Gastroesophageal sphincter (tissue), 3 donors: ENCODE results near the gene DGAT2.

ENCODE experiments used
- CTCF ChIP-seq, 4 experiments: fragments of 200-600 bp in 2 of 4; fragments of 450-650 bp in 2 of 4; sonication (generic) in 1 of 4; IDR thresholded peaks; one replicate each; pipeline ENCODE4 v1.5.1; 2017 to 2019; ENCODE audit warnings: antibody characterized with exemption in 4 of 4, mild to moderate bottlenecking in 2 of 4, moderate library complexity in 2 of 4
- POLR2A ChIP-seq, 2 donors: fragments of 450-650 bp; IDR thresholded peaks; one replicate each; pipeline ENCODE4 v1.6.1; 2017; ENCODE audit warnings: antibody characterized with exemption in 2 of 2, mild to moderate bottlenecking in 2 of 2, moderate library complexity in 1 of 2

GRCh38 chr11:75836417-75836816, 67.8 kb downstream of the DGAT2 start:
- no peak for TF ChIP-seq CTCF (IDR thresholded peaks at IDR 0.05)
- no peak for TF ChIP-seq POLR2A (IDR thresholded peaks at IDR 0.05)
